ENCODE data around the gene KIRREL3.

DNA sequence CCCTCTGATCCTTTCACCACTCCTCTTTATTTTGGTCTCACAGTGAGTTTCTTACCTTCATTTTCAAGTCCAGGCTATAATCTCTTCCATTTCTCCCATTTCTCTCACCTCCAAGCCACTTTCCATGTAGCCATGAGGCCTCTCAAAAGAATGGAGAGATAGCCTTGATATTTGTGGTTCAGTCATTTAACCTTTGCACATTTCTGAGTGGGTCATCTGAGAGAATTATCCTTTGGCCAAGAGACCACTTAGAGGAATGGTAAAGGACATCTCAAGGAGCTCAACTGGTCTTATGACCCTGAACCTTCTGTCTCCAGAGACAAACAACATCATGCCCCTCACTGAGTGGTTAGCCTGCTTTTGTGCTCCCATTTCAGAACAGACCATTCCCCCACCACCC is 121.1 kb downstream of the KIRREL3 start:
- TF ChIP-seq YY1 (IDR thresholded peaks at IDR 0.05; ENCODE audit: insufficient read depth, insufficient read length) (no peak), SUZ12 (IDR thresholded peaks at IDR 0.05; ENCODE audit: extremely low read depth, insufficient read depth, insufficient read length) (no peak)

Measured in NT2/D1 (cell line).